ENCODE measurements around the gene CABYR. TPM values are rescaled to one million over a fixed set of nuclear protein-coding genes. Genes with fewer than 3 reads are reported as not detected.

The CABYR gene
- total and polyA plus RNA-seq, 2 of the 8 experiments (the other 6 are each of a cell fraction or from before 2014, with no cell fraction given): 14.5 to 18.8 TPM

DNA sequence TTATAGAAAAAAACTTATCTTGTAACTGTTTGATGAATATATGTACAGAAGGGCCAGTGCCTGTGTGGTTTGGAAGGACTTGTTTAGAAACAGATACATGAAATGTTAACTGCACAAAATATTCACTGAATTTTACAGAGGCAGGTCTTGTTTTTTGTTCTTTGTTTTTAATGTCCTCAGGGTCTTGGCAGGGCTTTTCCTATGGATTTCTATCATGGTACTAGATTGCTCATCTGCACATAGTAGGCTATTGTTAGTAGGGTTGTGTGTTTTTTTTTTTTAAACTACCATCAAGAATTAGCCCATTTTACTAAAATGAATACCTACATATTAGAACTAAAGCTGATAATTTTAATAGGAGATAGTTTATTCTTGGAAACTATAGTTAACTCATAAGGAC is 3.5 kb downstream of the CABYR start:
- Histone ChIP-seq H3K4me1 (replicated peaks in 1 of 4; ENCODE audit: control insufficient read depth in 3 of 4, insufficient read depth in 4 of 4, low read length in 3 of 4) (peaks cover 0 to 3% (median under 1%) of the 10 kb centered on the region in 4 experiments; a peak in 3 of 7 replicates), H3K23me2 (ENCODE audit: low read depth, low read length) (peaks cover 4% of the 10 kb centered on the region; the same call in 1 of the 2 replicates), H3K9me3 (ENCODE audit: insufficient read depth in 2 of 2, low read depth in 1 of 2, low read length in 1 of 2) (no peaks in the 10 kb centered on the region), H4K5ac (ENCODE audit: insufficient read length, low read depth, low read length) (no peak overlapping the region), H4K8ac (ENCODE audit: extremely low read depth, insufficient read depth, low read length) (no peak overlapping the region), H3K27ac (ENCODE audit: low read depth, low read length) (no peak overlapping the region), H2BK20ac (ENCODE audit: low read length) (no peak overlapping the region), H3K27me3 (replicated peaks in 1 of 4; ENCODE audit: control insufficient read depth in 3 of 4, extremely low read depth in 1 of 4, insufficient read depth in 3 of 4, low read length in 3 of 4) (no peaks in the 10 kb centered on the region), H2BK5ac (ENCODE audit: low read depth, low read length) (no peak overlapping the region), H3K79me1 (ENCODE audit: low read depth, low read length) (no peaks in the 10 kb centered on the region), H3K79me2 (ENCODE audit: control insufficient read depth in 1 of 2, insufficient read depth in 2 of 2, low read length in 2 of 2) (no peaks in the 10 kb centered on the region), H4K20me1 (replicated peaks in 1 of 2; ENCODE audit: control insufficient read depth in 1 of 2, insufficient read depth in 2 of 2, low read length in 2 of 2) (no peaks in the 10 kb centered on the region), H3K56ac (replicated peaks; ENCODE audit: insufficient read length, low read depth, low read length) (no peak overlapping the region), H3K23ac (ENCODE audit: insufficient read length) (no peak overlapping the region), H3K4me2 (ENCODE audit: insufficient read depth in 1 of 2, low read depth in 2 of 2, low read length in 2 of 2) (no peak overlapping the region), H4K91ac (replicated peaks; ENCODE audit: insufficient read length, low read length) (no peak overlapping the region), H2BK120ac (replicated peaks; ENCODE audit: low read depth, low read length) (no peak overlapping the region), H3K9ac (replicated peaks in 1 of 4; ENCODE audit: extremely low read depth in 1 of 4, low read depth in 3 of 4, low read length in 3 of 4) (no peak overlapping the region), H3K14ac (ENCODE audit: insufficient read length) (no peak overlapping the region), H2BK15ac (ENCODE audit: low read length) (no peak overlapping the region), H3K36me3 (ENCODE audit: control insufficient read depth in 2 of 4, insufficient read depth in 4 of 4, low read length in 3 of 4) (peaks cover 0 to 7% (median 0%) of the 10 kb centered on the region in 4 experiments; a peak in 1 of 8 replicates), H2AFZ (ENCODE audit: low read length) (no peak overlapping the region), H3K4ac (replicated peaks; ENCODE audit: insufficient read length, low read depth, low read length) (no peak overlapping the region), H2AK5ac (ENCODE audit: low read depth, low read length) (no peak overlapping the region), H3K4me3 (ENCODE audit: extremely low read depth in 1 of 4, insufficient read depth in 2 of 4, low read depth in 3 of 4, low read length in 4 of 4) (no peak overlapping the region), H2BK12ac (ENCODE audit: low read depth, low read length) (no peak overlapping the region), H3K18ac (ENCODE audit: extremely low read depth, low read length) (no peak overlapping the region)
- POLR2A ChIA-PET (ENCODE audit: partially characterized antibody): interaction anchor here (1.6 kb wide), 1 partner anchor 14 kb away, joined by 4 read pairs; no protein-coding TSS in a partner anchor
- DNase-seq (ENCODE audit: low read depth in 1 of 2, low spot score in 2 of 2) (no peak), FAIRE-seq (no peak)
- CTCF ChIA-PET (ENCODE audit: partially characterized antibody): no interaction called here
- TF ChIP-seq TCF12 (IDR thresholded peaks at IDR 0.05; ENCODE audit: low read depth, low read length) (no peak), EGR1 (IDR thresholded peaks at IDR 0.05; ENCODE audit: borderline replicate concordance, low read depth, low read length) (no peak), GTF2F1 (IDR thresholded peaks at IDR 0.05; ENCODE audit: borderline replicate concordance, low read depth, low read length) (no peak), TBP (IDR thresholded peaks at IDR 0.05; ENCODE audit: low read depth, low read length) (no peak), RFX5 (IDR thresholded peaks at IDR 0.05; ENCODE audit: borderline replicate concordance, low read depth, low read length) (no peak), TAF1 (IDR thresholded peaks at IDR 0.05; ENCODE audit: low read depth, low read length) (no peak), PHF8 (conservative IDR thresholded peaks at IDR 0.05; ENCODE audit: low read depth, low read length) (no peak), KDM4A (IDR thresholded peaks at IDR 0.05; ENCODE audit: low read depth, low read length, severe bottlenecking) (no peak), FOSL1 (IDR thresholded peaks at IDR 0.05; ENCODE audit: insufficient read depth, low read depth, low read length) (no peak), CHD1 (IDR thresholded peaks at IDR 0.05; ENCODE audit: low read depth, low read length) (no peak), SP2 (IDR thresholded peaks at IDR 0.05; ENCODE audit: low read length) (no peak), KDM1A (IDR thresholded peaks at IDR 0.05; ENCODE audit: borderline replicate concordance, low read length) (no peak), CREB1 (IDR thresholded peaks at IDR 0.05) (no peak), SRF (IDR thresholded peaks at IDR 0.05; ENCODE audit: low read depth, low read length) (no peak), EP300 (IDR thresholded peaks at IDR 0.05; ENCODE audit: borderline replicate concordance in 1 of 2, low read depth in 2 of 2, low read length in 2 of 2) (no peak), RBBP5 (IDR thresholded peaks at IDR 0.05; ENCODE audit: borderline replicate concordance, low read depth, low read length) (no peak), GABPA (IDR thresholded peaks at IDR 0.05; ENCODE audit: borderline replicate concordance, insufficient read depth, low read length) (no peak)

Data from H1 (cell line).